Thyroid gland (tissue), 4 donors: ENCODE measurements around the gene CCDC88C.

ENCODE experiments used
- CTCF ChIP-seq, 6 experiments: fragments of 200-600 bp in 3 of 6; fragments of 450-650 bp in 3 of 6; sonication (generic) in 3 of 6; IDR thresholded peaks; one replicate each; pipeline ENCODE4 v1.5.1; 2016 to 2019; ENCODE audit warnings: antibody characterized with exemption in 6 of 6, mild to moderate bottlenecking in 2 of 6, inconsistent platforms in 1 of 6, moderate library complexity in 1 of 6
- POLR2A ChIP-seq, 2 donors: fragments of 450-650 bp; IDR thresholded peaks; one replicate each; pipeline ENCODE4 v1.6.1; 2017; ENCODE audit warnings: antibody characterized with exemption in 2 of 2, mild to moderate bottlenecking in 2 of 2, moderate library complexity in 1 of 2

- TF ChIP-seq POLR2A (IDR thresholded peaks at IDR 0.05) (no peak), CTCF (IDR thresholded peaks at IDR 0.05) (no peak)
Measured at GRCh38 chr14:91331721-91332120, 85.9 kb downstream of the CCDC88C start.
